HUES48 (cell line): Measurements from ENCODE around the gene PROP1.
A peak's percentile ranks its signal among the peaks of the same experiment; 100 is the strongest.
"Not testable (repeated sequence)": the region's sequence is repeated elsewhere in the genome, so short reads cannot be mapped to it uniquely, and the experiment has no call there.

Experiments
- H3K27ac ChIP-seq: one replicate; pipeline ENCODE4 v1.7.0; 2013; ENCODE audit warnings: low read depth, low read length, inconsistent platforms
- H3K27me3 ChIP-seq: 2 replicates; pipeline ENCODE4 v1.6.1; 2013; ENCODE audit warnings: mild to moderate bottlenecking, low read length; ENCODE audit not compliant: control insufficient read depth, insufficient read depth
- H3K36me3 ChIP-seq: 2 replicates; pipeline ENCODE4 v1.6.1; 2013; ENCODE audit warnings: low read length; ENCODE audit not compliant: control insufficient read depth, insufficient read depth
- H3K4me1 ChIP-seq: 2 replicates; pipeline ENCODE4 v1.6.1; 2013; ENCODE audit warnings: mild to moderate bottlenecking, low read length; ENCODE audit not compliant: control insufficient read depth, insufficient read depth
- H3K4me3 ChIP-seq: 2 replicates; pipeline ENCODE4 v1.5.1; 2013; ENCODE audit warnings: mild to moderate bottlenecking, low read depth, low read length
- H3K9ac ChIP-seq: 2 replicates; pipeline ENCODE4 v1.6.1; 2013; ENCODE audit warnings: mild to moderate bottlenecking, low read depth, low read length, moderate library complexity
- H3K9me3 ChIP-seq: 2 replicates; pipeline ENCODE4 v1.6.1; 2013; ENCODE audit warnings: low read length; ENCODE audit not compliant: control insufficient read depth, insufficient read depth

Gene PROP1

DNA sequence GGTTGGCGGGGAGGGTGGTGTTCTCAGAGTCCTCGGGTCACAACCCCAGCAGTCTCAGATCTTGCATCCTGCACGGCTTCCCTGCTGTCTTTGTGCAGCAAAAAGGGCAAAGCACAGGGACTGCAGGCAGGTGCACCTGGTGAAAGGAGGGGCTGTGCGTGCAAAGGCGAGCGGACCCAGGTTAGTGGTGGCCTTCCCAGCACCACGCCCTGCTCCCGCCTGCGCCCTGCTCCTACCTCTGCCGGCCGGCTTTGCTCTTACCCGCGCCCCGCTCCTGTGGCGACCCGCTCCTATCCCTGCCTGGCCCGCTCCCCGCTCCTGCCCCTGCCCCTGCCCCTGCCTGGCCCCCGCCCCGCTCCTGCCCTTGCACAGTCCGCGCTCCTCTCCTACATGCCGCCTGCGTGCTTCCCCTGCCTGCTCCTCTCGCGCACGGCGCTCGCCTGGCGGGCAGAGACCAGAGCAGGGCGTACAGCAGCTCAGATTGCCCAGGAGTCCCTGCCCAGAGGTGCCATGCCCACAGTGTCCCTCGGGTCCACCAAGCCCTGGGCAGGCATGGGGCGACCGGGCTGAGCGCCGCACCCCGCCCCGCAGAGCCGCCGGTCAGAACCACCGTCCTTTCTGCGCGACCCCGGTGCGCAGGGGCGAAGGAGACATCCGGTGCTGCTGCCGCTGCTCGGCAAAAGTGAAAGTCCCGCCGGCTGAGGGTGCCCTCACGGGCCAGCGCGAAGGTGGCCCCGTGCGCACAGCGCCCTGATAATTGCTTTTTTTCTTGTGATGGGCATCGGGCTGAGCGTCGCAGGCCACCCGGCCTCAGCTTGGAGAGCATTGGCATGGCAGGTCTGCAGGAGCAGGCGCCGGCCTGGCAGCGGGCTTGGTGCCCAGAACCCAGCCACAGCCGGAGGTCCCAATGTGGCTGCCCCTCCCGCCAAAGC lies 52.0 kb downstream of the PROP1 start:
- not testable (repeated sequence) for H3K27me3 ChIP-seq, H3K9me3 ChIP-seq, H3K36me3 ChIP-seq, H3K4me1 ChIP-seq, H3K9ac ChIP-seq, H3K27ac ChIP-seq
- peak overlapping the region; percentile 54 for H3K4me3 ChIP-seq

DNA sequence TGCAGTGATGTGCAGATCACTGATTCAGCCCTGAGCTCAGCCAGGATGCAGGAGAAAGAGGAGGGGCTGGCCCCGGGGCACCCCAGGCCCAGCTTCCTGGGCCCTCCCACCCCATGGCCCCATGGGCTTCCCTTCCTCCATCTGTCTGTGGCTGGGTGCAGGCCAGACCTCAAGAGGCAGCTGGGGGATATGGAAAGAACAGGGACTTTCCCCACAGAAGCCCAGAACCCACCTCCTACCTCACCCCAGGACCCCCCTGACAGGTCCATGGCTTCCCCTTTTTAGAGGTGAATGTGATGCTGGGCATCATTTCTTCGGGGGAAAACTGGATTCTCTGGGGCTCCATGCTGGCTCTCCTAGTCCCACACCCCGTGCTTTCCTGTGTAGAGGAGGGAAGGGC lies 53.1 kb downstream of the PROP1 start:
- H3K36me3 ChIP-seq, H3K27ac ChIP-seq, H3K27me3 ChIP-seq, H3K4me3 ChIP-seq, H3K9me3 ChIP-seq, H3K9ac ChIP-seq, H3K4me1 ChIP-seq: not testable (repeated sequence)
